ENCODE data around the gene SLX4IP.

DNA sequence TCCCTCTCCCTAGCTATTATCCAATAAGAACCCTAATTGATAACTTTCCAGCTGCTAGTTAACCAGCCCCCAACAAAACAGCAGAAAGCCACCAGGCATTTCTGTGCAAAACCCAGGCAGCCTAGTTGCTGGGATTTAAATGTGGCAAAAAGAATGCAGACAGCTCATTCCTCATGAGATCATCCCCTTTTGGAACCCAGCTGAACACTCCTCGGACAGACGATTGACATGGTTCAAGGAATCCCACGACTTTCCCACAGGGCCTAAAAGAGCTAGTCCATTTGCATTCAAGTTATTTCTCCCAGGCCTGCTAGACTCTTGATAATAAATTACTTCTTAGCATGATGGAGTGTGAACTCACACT, 214.7 kb downstream of the SLX4IP start:
- no peak for TF ChIP-seq POLR2A (IDR thresholded peaks at IDR 0.05)
- TF ChIP-seq, protein P1, sequence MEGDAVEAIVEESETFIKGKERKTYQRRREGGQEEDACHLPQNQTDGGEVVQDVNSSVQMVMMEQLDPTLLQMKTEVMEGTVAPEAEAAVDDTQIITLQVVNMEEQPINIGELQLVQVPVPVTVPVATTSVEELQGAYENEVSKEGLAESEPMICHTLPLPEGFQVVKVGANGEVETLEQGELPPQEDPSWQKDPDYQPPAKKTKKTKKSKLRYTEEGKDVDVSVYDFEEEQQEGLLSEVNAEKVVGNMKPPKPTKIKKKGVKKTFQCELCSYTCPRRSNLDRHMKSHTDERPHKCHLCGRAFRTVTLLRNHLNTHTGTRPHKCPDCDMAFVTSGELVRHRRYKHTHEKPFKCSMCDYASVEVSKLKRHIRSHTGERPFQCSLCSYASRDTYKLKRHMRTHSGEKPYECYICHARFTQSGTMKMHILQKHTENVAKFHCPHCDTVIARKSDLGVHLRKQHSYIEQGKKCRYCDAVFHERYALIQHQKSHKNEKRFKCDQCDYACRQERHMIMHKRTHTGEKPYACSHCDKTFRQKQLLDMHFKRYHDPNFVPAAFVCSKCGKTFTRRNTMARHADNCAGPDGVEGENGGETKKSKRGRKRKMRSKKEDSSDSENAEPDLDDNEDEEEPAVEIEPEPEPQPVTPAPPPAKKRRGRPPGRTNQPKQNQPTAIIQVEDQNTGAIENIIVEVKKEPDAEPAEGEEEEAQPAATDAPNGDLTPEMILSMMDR (IDR thresholded peaks at IDR 0.05) = no peak

Measured in adrenal gland (tissue), 5 donors.